HG02870 (cell line): Measurements from ENCODE around the gene EHD4.

Experiments used
- ATAC-seq: cut with Tn5 transposase; IDR thresholded peaks from one replicate; pipeline ENCODE4 v1.9.1; 2021; ENCODE audit warnings: mild to moderate bottlenecking, moderate library complexity; ENCODE audit not compliant: unreplicated experiment

EHD4 gene

GRCh38 chr15:41847981-41848380, 124.4 kb downstream of the EHD4 start:
- no peak for ATAC-seq

- ATAC-seq = no peak
Measured at GRCh38 chr15:41847206-41847605, 125.2 kb downstream of the EHD4 start.
